ENCODE measurements around the gene HELB. TPM values are rescaled to one million over a fixed set of nuclear protein-coding genes. Genes with fewer than 3 reads are reported as not detected.

The HELB gene
- total and polyA plus RNA-seq, 2 of the 8 experiments (the other 6 are each of a cell fraction or from before 2014, with no cell fraction given), result 1.8 to 7.6 TPM

- no peak for TF ChIP-seq FOSL1 (IDR thresholded peaks at IDR 0.05; ENCODE audit: insufficient read depth, low read depth, low read length)
- no peak for TF ChIP-seq BCL11A (IDR thresholded peaks at IDR 0.05; ENCODE audit: low read depth in 2 of 2, low read length in 2 of 2)
- no peak for TF ChIP-seq BRCA1 (IDR thresholded peaks at IDR 0.05; ENCODE audit: low read depth, low read length)
- TF ChIP-seq HDAC6 (IDR thresholded peaks at IDR 0.05; ENCODE audit: low read depth, low read length), result no peak
- no peak for TF ChIP-seq RNF2 (IDR thresholded peaks at IDR 0.05; ENCODE audit: borderline replicate concordance, low read depth, low read length, missing control alignments, poor library complexity, severe bottlenecking)
- no peak for TF ChIP-seq JUND (IDR thresholded peaks at IDR 0.05; ENCODE audit: low read length)
These were observed 27.6 kb downstream of the HELB start (continued) for GRCh38 chr12:66329941-66330340.
